Stimulated activated CD4-positive, alpha-beta T cell treated with anti-CD3 and anti-CD28 coated beads, Interleukin-4, amount 100 ng/mL, for 24 hours (primary cell): Measurements from ENCODE around the gene PNLDC1.
"Not testable (repeated sequence)": the region's sequence is repeated elsewhere in the genome, so short reads cannot be mapped to it uniquely, and the experiment has no call there.

Experiments used
- DNase-seq: peaks from one replicate; pipeline ENCODE4 v3.0.0-alpha.2; 2020

PNLDC1 gene

GRCh38 chr6:159821122-159821521 lies 21.0 kb downstream of the PNLDC1 start:
- no peak for DNase-seq

GRCh38 chr6:159821726-159822125 lies 21.6 kb downstream of the PNLDC1 start:
- DNase-seq: no peak

GRCh38 chr6:159823953-159824352 lies 23.9 kb downstream of the PNLDC1 start:
- no peak for DNase-seq

GRCh38 chr6:159824690-159825089 lies 24.6 kb downstream of the PNLDC1 start:
- DNase-seq: not testable (repeated sequence)

GRCh38 chr6:159826004-159826403 lies 25.9 kb downstream of the PNLDC1 start:
- DNase-seq: no peak

GRCh38 chr6:159826968-159827647 lies 27.0 kb downstream of the PNLDC1 start:
- DNase-seq: no peak

- no peak for DNase-seq
Measured at GRCh38 chr6:159828074-159828473, 28.0 kb downstream of the PNLDC1 start.

GRCh38 chr6:159829526-159829925 lies 29.4 kb downstream of the PNLDC1 start:
- DNase-seq: no peak

- no peak for DNase-seq
Measured at GRCh38 chr6:159830501-159831372, 30.7 kb downstream of the PNLDC1 start.

GRCh38 chr6:159831373-159831679 lies 31.2 kb downstream of the PNLDC1 start:
- DNase-seq: no peak

GRCh38 chr6:159832946-159833345 lies 32.9 kb downstream of the PNLDC1 start:
- no peak for DNase-seq

- DNase-seq: no peak
Measured at GRCh38 chr6:159833556-159833955, 33.5 kb downstream of the PNLDC1 start.

- DNase-seq: no peak
Measured at GRCh38 chr6:159833997-159834603, 34.0 kb downstream of the PNLDC1 start.

- DNase-seq: no peak
Measured at GRCh38 chr6:159836718-159837490, 36.8 kb downstream of the PNLDC1 start.

- DNase-seq: no peak
Measured at GRCh38 chr6:159837511-159837910, 37.4 kb downstream of the PNLDC1 start.

- DNase-seq: no peak
Measured at GRCh38 chr6:159838020-159838744, 38.1 kb downstream of the PNLDC1 start.

- DNase-seq: no peak
Measured at GRCh38 chr6:159842035-159842434, 42.0 kb downstream of the PNLDC1 start.

GRCh38 chr6:159844737-159845645 lies 44.9 kb downstream of the PNLDC1 start:
- no peak for DNase-seq

- DNase-seq: not testable (repeated sequence)
Measured at GRCh38 chr6:159848552-159848951, 48.5 kb downstream of the PNLDC1 start.

GRCh38 chr6:159849851-159850250 lies 49.8 kb downstream of the PNLDC1 start:
- DNase-seq: not testable (repeated sequence)

- DNase-seq: no peak
Measured at GRCh38 chr6:159852877-159853276, 52.8 kb downstream of the PNLDC1 start.
